ENCODE data around the gene NPDC1. TPM values are rescaled to one million over a fixed set of nuclear protein-coding genes. Genes with fewer than 3 reads are reported as not detected.

Gene NPDC1
- total RNA-seq, 2 experiments from 2014 or later = 82.8 to 89.2 TPM

DNA sequence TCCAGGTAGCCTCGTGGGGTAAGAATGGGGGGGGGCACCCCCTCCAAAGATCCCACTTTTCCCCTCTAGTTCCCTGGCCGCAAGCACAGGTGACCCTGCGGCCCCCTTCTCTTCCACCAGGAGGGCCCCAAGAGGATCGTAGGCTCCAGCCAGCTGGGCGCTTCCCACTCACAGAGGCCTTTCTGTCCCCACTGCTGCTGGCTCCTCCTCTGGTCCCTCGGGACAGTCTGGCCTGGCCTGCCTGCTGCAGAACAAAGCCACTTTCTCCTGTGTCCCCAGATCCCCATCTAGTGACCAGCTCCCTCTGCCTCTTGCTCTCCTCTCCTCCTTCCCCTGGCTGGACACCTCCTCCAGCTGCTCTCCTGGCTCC is 24.9 kb upstream of the NPDC1 start:
- peak overlapping the region; percentile 73 for H3K4me3 Mint-ChIP-seq

DNA sequence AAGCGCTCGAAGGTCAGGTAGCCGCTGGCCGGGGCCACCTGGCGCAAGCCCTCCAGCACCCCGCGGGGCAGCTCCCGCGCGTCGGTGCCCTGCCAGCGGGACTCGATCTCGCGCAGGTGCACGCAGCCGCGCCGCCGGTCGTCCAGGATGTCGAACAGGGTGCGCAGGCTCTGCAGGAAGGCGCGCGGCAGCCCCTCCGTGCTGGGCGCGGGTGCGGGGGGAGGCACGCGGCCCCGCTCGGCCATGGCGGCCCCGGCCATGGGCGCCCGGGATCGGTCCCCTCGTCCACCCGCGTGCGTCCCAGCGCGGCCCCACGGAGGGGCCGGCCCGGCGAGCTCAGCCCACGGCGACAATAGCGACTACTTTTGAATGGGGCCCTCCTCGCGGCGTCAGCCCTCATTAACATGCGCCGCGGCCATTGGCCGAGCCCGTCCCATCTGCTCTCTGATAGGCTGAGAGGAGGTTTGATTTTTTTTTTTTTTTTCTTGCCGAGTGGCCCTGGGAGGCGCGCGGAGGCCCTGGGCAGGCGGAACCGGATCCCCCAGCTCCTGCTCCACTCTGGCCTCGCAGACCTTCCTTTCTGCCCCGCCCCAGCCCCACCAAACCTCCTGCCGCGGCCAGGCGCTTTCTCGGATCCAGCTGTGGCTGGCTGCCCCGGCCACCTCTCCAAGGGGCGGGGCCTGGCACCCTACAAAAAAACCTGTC is 24.4 kb upstream of the NPDC1 start, which contains the start of gene SAPCD2:
TSS of gene SAPCD2 (minus strand) at position 357 of the 705 bp plus-strand sequence. CDS start at position 260, 97 bp downstream.
- H3K27ac Mint-ChIP-seq = peak within 1 kb of the TSS; percentile 63
- POLR2A ChIA-PET = interaction anchor here (0.7 to 5.5 kb wide), 21 partner anchors 9 to 342 kb away, joined by 3 to 87 read pairs (median 4); partner anchors contain the start of genes ABCA2, MAN1B1, PAXX and RABL6
- CTCF ChIA-PET = interaction anchor here (0.7 to 8.8 kb wide), 15 partner anchors 9 to 282 kb away, joined by 3 to 105 read pairs (median 4); partner anchors contain the start of genes ABCA2, FUT7, MAN1B1 and NPDC1
- DNase-seq = peak; percentile 90
- H3K36me3 Mint-ChIP-seq (ENCODE audit: low read depth) = peaks cover 6% of the 10 kb centered on the region
- peaks cover 37% of the 10 kb centered on the region for H3K4me1 Mint-ChIP-seq
- H3K27me3 Mint-ChIP-seq = no peaks in the 10 kb centered on the region
- H3K4me3 Mint-ChIP-seq = peak within 1 kb of the TSS; percentile 73
- no peaks in the 10 kb centered on the region for H3K9me3 Mint-ChIP-seq

More for the DNA sequence above, 24.9 kb upstream of the NPDC1 start:
- Mint-ChIP-seq H3K4me1 (peaks cover 37% of the 10 kb centered on the region), H3K27ac (peak overlapping the region; percentile 63), H3K36me3 (ENCODE audit: low read depth) (peaks cover 4% of the 10 kb centered on the region), H3K27me3 (no peaks in the 10 kb centered on the region), H3K9me3 (no peaks in the 10 kb centered on the region)
- DNase-seq = no peak
- ChIA-PET POLR2A (interaction anchor here (1.0 to 5.5 kb wide), 18 partner anchors 9 to 342 kb away, joined by 3 to 87 read pairs (median 4); partner anchors contain the start of genes ABCA2, MAN1B1, PAXX and RABL6), CTCF (interaction anchor here (1.0 to 8.8 kb wide), 10 partner anchors 15 to 283 kb away, joined by 3 to 105 read pairs (median 7); partner anchors contain the start of genes ABCA2, FUT7, MAN1B1 and NPDC1)

DNA sequence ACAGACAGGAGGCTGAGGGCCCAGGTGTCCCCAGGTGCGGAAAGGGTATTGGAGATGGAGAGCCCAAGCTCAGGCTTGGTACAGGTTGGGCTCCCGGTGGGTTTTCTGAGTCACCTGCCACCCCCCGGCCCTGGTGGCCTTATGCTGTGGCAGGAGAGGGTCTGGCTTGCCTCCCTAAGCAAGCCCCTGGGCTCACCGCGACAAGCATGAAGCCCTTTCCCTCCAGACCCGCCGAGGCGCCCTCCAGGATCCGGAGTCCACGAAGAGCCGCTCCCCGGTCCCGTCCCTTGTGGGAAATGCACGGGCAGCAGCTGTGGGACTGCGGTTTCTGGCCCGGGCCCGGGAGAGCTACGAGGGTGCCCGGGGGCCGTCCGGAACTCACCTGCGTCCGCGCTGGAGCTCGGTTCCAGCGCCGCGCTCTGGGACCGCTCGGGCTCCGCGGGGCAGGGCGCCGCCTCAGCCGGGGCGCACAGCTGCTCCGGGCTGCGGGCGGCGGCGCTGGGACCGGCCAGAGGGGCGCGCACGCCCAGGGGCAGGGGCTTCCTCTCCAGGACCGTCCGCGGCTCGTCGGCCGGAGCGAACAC is 23.6 kb upstream of the NPDC1 start:
- POLR2A ChIA-PET = interaction anchor here (0.6 to 5.5 kb wide), 19 partner anchors 9 to 341 kb away, joined by 3 to 87 read pairs (median 5); partner anchors contain the start of genes ABCA2, ANAPC2, MAN1B1 and NELFB
- Mint-ChIP-seq H3K36me3 (ENCODE audit: low read depth) (peaks cover 6% of the 10 kb centered on the region), H3K4me3 (peak overlapping the region; percentile 67), H3K27me3 (no peaks in the 10 kb centered on the region), H3K27ac (no peak overlapping the region), H3K4me1 (peaks cover 37% of the 10 kb centered on the region), H3K9me3 (no peaks in the 10 kb centered on the region)
- CTCF ChIA-PET = interaction anchor here (0.8 to 8.8 kb wide), 15 partner anchors 7 to 281 kb away, joined by 3 to 105 read pairs (median 7); partner anchors contain the start of genes ABCA2, FUT7, MAN1B1 and NPDC1
- DNase-seq = no peak

DNA sequence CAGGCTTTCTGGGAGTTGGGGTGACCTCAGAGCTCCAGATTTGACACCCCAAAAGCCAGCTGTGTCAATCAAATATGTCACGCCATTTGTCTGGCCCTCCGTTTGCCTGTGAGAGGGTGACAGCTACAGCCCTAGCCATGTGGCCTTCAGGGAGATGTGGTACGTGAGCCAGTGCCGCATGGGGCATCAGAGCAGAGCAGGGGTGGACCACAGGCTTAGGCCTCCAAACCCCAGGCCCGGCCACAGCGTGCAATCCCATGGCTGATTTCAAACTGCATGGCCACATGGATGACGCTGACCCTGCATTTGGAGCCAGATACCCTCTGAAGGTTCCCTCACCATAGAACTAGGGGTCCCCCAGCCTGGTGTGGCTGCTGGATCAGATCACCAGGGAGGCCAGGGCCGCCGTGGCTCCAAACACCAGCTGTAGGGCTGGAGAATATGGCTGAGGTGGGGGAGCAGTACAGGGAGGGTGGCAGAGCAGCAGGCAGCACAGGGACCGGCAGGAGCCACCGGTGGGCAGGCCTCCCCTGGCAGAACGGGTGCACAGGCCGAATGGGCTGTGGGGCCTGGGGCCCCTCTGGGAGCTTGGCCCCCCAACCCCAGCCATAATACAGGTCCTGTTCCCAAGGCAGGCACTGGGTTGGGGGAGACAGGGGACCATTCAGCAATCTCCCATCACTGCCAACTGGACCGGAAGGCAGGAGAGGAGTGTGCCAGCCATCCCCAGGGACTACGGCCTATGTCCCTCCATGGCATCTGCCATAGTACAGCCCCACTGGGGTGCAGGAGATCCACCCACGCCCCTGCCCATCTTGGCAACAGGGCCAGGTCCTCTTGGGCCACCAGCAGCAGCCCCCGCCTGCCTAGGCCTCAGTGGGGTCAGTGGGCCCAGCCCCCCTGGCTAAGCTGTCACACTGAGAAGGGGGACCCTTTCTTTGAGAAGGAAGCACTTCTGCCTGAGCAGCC is 22.8 kb upstream of the NPDC1 start:
- Mint-ChIP-seq H3K36me3 (ENCODE audit: low read depth) (peaks cover 10% of the 10 kb centered on the region), H3K9me3 (no peaks in the 10 kb centered on the region), H3K27me3 (no peaks in the 10 kb centered on the region), H3K4me1 (peaks cover 40% of the 10 kb centered on the region), H3K27ac (no peak overlapping the region), H3K4me3 (peak overlapping the region; percentile 67)
- POLR2A ChIA-PET = interaction anchor here (0.6 to 5.5 kb wide), 18 partner anchors 8 to 186 kb away, joined by 3 to 87 read pairs (median 5); partner anchors contain the start of genes ABCA2, ANAPC2, CLIC3 and MAN1B1
- DNase-seq = no peak
- CTCF ChIA-PET = interaction anchor here (0.8 to 8.8 kb wide), 34 partner anchors 8 to 483 kb away, joined by 3 to 105 read pairs (median 6); partner anchors contain the start of genes ABCA2, CLIC3, FUT7 and MAN1B1

DNA sequence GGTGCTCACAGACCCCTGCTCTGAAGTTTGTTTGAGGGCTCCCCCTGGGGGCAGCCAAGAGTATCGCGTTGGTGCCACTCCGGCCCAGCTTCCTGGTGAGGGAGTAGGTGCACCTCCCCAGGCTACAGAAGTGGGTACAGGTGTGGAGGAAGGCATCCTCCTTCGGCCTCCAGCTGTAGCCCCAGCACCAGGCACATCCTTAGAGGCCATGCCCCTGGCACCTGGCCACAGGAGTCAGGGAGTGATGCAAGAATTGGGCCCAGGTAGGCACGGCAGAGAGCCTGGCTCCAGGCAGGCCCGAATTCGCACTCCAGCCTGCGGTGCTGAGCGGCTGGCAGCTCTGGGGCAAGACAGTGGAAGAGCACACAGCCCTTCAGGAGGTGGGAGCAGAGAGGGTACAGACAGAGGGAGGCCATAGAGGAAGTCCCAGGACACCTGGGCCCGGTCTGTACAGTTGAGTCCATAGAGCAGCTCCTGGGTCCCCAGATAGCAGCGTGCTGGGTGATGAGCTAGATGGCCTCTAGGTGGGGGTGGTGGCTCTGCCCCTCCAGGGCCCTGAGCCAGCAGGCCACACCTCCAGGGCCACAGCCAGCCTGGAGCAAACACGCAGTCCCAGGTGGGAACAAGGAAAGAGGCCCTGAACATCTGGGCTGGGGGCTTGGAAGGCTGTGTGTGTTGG is 22.0 kb upstream of the NPDC1 start:
- Mint-ChIP-seq H3K9me3 (no peaks in the 10 kb centered on the region), H3K4me3 (peak overlapping the region; percentile 67), H3K27ac (peak overlapping the region; percentile 73), H3K36me3 (ENCODE audit: low read depth) (peaks cover 10% of the 10 kb centered on the region), H3K4me1 (peaks cover 35% of the 10 kb centered on the region), H3K27me3 (no peaks in the 10 kb centered on the region)
- ChIA-PET CTCF (interaction anchor here (0.6 to 8.8 kb wide), 36 partner anchors 9 to 560 kb away, joined by 3 to 105 read pairs (median 6); partner anchors contain the start of genes ABCA2, AJM1, CLIC3 and CYSRT1), POLR2A (interaction anchor here (0.6 to 2.8 kb wide), 13 partner anchors 9 to 173 kb away, joined by 3 to 13 read pairs (median 5); partner anchors contain the start of genes ANAPC2, CLIC3, MAN1B1 and NPDC1)
- peak; percentile 89 for DNase-seq

DNA sequence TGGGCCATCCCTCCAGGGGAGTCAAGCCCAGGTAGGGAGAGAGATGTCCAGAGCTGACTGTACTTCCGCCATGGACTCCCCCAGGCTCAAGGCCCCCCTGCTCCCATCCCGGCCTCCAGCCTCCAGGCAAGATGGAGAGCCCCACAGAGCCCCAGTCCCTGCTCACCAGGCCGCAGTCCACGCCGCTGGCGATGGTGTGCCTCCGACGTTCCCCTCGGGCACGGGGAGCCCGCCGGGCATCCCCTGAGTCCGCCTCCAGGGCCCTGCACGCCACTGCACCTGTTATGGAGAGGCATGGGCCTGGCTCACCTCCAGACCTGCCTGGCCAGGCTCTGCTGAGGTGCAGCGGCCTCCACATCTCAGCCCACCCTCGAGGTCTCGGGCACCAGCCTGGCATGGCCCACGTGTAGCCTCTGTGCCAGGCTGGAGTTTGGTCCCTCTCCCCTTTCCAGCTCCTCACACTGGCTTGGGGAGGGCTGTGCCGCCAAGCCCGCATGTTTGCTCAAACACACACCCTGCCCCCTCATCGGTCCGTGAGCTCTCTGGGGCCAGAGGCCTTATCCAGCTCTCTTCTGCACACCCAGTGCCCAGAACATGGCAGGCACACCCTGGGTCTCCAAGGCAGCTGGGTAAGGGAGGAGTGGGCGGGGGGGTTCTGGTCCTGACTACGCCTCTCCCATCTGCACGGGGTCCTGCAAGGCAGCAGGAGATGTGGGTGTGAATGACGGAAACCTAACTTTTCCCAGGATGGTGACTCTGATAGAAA is 20.3 kb upstream of the NPDC1 start:
- Mint-ChIP-seq H3K27ac (no peak overlapping the region), H3K9me3 (no peaks in the 10 kb centered on the region), H3K4me1 (peaks cover 30% of the 10 kb centered on the region), H3K4me3 (no peak overlapping the region), H3K36me3 (ENCODE audit: low read depth) (peaks cover 10% of the 10 kb centered on the region), H3K27me3 (no peaks in the 10 kb centered on the region)
- POLR2A ChIA-PET = interaction anchor here (1.3 kb wide), 1 partner anchor 19 kb away, joined by 4 read pairs; no protein-coding TSS in a partner anchor
- CTCF ChIA-PET = interaction anchor here (0.7 to 8.8 kb wide), 13 partner anchors 11 to 338 kb away, joined by 3 to 105 read pairs (median 10); partner anchors contain the start of genes ABCA2, AJM1, FUT7 and MAN1B1
- no peak for DNase-seq

DNA sequence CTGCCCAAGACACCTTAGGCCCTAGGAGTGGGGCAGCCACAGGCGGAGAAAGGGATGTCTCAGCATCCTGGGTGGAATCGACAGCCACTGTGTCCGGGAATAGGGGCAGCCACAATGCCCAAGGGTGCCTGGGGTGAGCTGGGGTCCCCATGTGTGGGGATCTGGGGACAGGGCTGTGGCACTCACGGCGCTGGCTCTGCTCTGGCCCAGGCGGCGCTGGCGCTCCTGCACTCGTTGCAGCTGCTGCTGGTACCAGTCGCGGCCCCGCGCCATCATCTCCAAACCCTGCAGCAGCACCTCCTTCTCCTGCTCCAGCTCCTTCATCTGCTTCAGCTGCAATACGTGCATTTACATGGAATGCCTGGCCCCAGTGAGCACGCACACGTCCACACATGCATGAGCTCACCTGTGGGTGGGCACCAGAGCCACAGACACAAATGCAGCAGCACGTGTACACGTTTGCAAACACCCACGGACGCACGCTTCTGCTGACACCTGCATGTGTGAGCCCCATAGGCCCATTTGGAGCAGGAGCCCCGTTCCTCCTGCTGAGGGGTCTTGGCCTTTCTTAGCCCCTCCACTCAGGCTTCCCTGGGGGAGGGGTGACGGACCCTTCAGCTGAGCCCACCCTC is 19.5 kb upstream of the NPDC1 start:
- POLR2A ChIA-PET = interaction anchor here (1.3 kb wide), 1 partner anchor 19 kb away, joined by 4 read pairs; no protein-coding TSS in a partner anchor
- H3K27ac Mint-ChIP-seq = no peak overlapping the region
- peaks cover 21% of the 10 kb centered on the region for H3K4me1 Mint-ChIP-seq

DNA sequence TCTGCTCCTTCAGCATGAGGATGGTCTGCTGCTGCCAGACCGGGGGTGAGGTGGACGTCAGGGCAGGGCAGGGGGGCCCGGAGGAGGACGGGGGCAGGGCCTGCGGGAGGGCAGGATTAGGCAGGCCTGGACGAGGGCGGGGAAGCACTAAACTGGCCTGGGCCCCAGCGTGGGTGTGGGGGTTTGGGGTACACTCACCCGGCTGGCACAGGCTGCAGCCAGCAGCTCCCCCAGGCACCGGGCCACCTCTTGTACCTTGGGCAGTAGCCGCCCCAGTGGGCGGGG is 18.8 kb upstream of the NPDC1 start:
- Mint-ChIP-seq H3K9me3 (no peaks in the 10 kb centered on the region), H3K27ac (no peak overlapping the region), H3K4me1 (peaks cover 21% of the 10 kb centered on the region), H3K36me3 (ENCODE audit: low read depth) (peaks cover 10% of the 10 kb centered on the region), H3K27me3 (no peaks in the 10 kb centered on the region), H3K4me3 (no peak overlapping the region)
- ChIA-PET POLR2A (interaction anchor here (1.2 kb wide), 2 partner anchors 20 to 30 kb away, joined by 3 to 5 read pairs; no protein-coding TSS in a partner anchor), CTCF (interaction anchor here (1.2 to 8.8 kb wide), 7 partner anchors 9 to 36 kb away, joined by 3 to 105 read pairs (median 7); partner anchors contain the start of genes ABCA2, FUT7, MAN1B1 and UAP1L1)
- DNase-seq = no peak

More for the DNA sequence above, 19.5 kb upstream of the NPDC1 start:
- no peak for DNase-seq
- Mint-ChIP-seq H3K27me3 (no peaks in the 10 kb centered on the region), H3K4me3 (no peak overlapping the region), H3K36me3 (ENCODE audit: low read depth) (peaks cover 10% of the 10 kb centered on the region), H3K9me3 (no peaks in the 10 kb centered on the region)
- CTCF ChIA-PET = interaction anchor here (0.7 to 8.8 kb wide), 6 partner anchors 10 to 117 kb away, joined by 3 to 105 read pairs (median 4); partner anchors contain the start of genes ABCA2, FUT7 and NPDC1

DNA sequence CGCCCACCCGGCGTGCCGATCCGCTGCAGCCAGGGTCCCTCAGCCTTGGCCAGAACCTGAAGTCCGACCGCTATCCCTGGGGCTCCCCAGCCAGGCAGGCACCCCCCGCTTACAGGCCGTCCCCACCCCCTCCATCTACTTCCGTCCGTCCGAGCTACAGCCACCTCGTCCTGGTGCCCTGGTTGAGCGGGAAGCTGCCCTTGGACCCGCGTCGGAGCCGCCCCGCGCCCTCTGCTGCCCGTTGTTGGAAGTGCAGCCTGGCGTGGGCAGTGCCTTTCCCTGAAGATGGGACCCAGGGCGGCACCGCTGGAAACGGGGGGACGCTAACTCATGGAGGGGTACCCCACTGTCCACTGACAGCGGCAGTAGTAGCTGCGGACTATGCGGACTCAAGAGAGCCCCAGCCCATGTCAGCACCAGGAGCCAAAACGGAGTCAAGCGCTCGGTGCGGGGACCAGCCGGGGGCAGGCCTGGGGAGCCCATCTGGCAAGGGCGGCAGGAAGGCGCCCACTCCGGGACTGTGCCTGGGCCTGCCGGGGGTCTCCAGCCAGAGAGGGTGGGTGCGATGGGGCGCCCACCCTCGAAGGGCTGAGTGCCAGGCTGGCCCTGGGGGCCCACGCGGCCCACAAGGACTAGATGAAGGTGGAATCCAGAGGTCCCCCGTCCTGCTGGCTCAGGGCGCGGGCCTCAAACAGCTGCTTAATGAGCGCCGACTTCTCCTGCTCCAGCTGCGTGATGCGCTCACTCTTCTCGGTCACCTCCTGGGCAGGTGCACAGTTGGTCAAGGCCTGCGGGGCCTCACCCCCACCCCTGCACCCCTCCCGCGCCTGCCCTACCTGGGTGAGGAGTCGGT is 18.3 kb upstream of the NPDC1 start:
- ChIA-PET CTCF (interaction anchor here (0.7 to 8.8 kb wide), 15 partner anchors 9 to 274 kb away, joined by 3 to 105 read pairs (median 4); partner anchors contain the start of genes ABCA2, FUT7, MAN1B1 and TMEM141), POLR2A (interaction anchor here (0.8 to 1.2 kb wide), 3 partner anchors 21 to 31 kb away, joined by 3 to 5 read pairs (median 3); no protein-coding TSS in a partner anchor)
- Mint-ChIP-seq H3K27ac (no peak overlapping the region), H3K9me3 (no peaks in the 10 kb centered on the region), H3K27me3 (no peaks in the 10 kb centered on the region), H3K4me3 (no peak overlapping the region), H3K36me3 (ENCODE audit: low read depth) (peaks cover 10% of the 10 kb centered on the region), H3K4me1 (peaks cover 19% of the 10 kb centered on the region)
- peak; percentile 63 for DNase-seq

All from activated CD4-positive, alpha-beta memory T cell treated with anti-CD3 and anti-CD28 coated beads, Interleukin-2, amount 10 ng/mL, durations not matched to agents 7 days and 5 days (primary cell).